DND-41 (cell line): ENCODE measurements around the gene ABHD8.
A peak's percentile ranks its signal among the peaks of the same experiment; 100 is the strongest.
"Not testable (repeated sequence)": the region's sequence is repeated elsewhere in the genome, so short reads cannot be mapped to it uniquely, and the experiment has no call there.

Source experiments
- ATAC-seq: fragments of 200-7000 bp; cut with Tn5 transposase; 3 replicates; pipeline ENCODE4 v1.9.1; 2021; ENCODE audit warnings: low read depth; ENCODE audit not compliant: insufficient read depth
- DNase-seq: peaks from one replicate; pipeline ENCODE4 v3.0.0-alpha.2; 2020
- H2AFZ ChIP-seq: 2 replicates; pipeline ENCODE4 v1.6.0; 2012; ENCODE audit warnings: low read depth, low read length
- H3K27ac ChIP-seq: 2 replicates; pipeline ENCODE4 v1.5.1; 2012; ENCODE audit warnings: low read length, inconsistent platforms
- H3K27me3 ChIP-seq: fragments of 200-600 bp; sonication (generic); 2 replicates; pipeline ENCODE4 v1.6.0; 2012; ENCODE audit warnings: low read length, mild to moderate bottlenecking, inconsistent platforms; ENCODE audit not compliant: insufficient read depth, poor library complexity
- H3K36me3 ChIP-seq: 2 replicates; pipeline ENCODE4 v1.5.1; 2012; ENCODE audit warnings: low read length, inconsistent platforms; ENCODE audit not compliant: insufficient read depth
- H3K4me1 ChIP-seq: 2 replicates; pipeline ENCODE4 v1.5.1; 2012; ENCODE audit warnings: mild to moderate bottlenecking, low read length; ENCODE audit not compliant: insufficient read depth
- H3K4me2 ChIP-seq: 2 replicates; pipeline ENCODE4 v1.6.0; 2012; ENCODE audit warnings: mild to moderate bottlenecking, moderate library complexity, low read length, inconsistent platforms; ENCODE audit not compliant: insufficient read depth
- H3K4me3 ChIP-seq, 2 experiments: fragments of 200-600 bp in 1 of 2; shearing (Covaris generic) in 1 of 2; 2 replicates each; pipeline ENCODE4 v1.5.1; 2012 to 2016; ENCODE audit warnings: inconsistent platforms in 2 of 2, low read length in 2 of 2, mild to moderate bottlenecking in 2 of 2, low read depth in 1 of 2, moderate library complexity in 1 of 2
- H3K79me2 ChIP-seq: 2 replicates; pipeline ENCODE4 v1.6.0; 2012; ENCODE audit warnings: low read length, inconsistent platforms; ENCODE audit not compliant: insufficient read depth
- H3K9ac ChIP-seq: 2 replicates; pipeline ENCODE4 v1.6.0; 2012; ENCODE audit warnings: low read depth, mild to moderate bottlenecking, inconsistent platforms, low read length, moderate library complexity
- H3K9me3 ChIP-seq: 2 replicates; pipeline ENCODE4 v1.5.1; 2012; ENCODE audit warnings: low read length, moderate library complexity, mild to moderate bottlenecking, inconsistent platforms; ENCODE audit not compliant: insufficient read depth, severe bottlenecking
- H4K20me1 ChIP-seq: 2 replicates; pipeline ENCODE4 v1.6.0; 2012; ENCODE audit warnings: low read length; ENCODE audit not compliant: insufficient read depth
- EZH2 ChIP-seq: IDR thresholded peaks from 3 replicates; pipeline ENCODE4 v1.6.1; 2012; ENCODE audit warnings: borderline replicate concordance, low read depth, mild to moderate bottlenecking, moderate library complexity, low read length, inconsistent platforms; ENCODE audit not compliant: severe bottlenecking
- TF ChIP-seq, protein P1 (sequence below): IDR thresholded peaks from 2 replicates; pipeline ENCODE4 v1.5.1; 2012; ENCODE audit warnings: borderline replicate concordance, low read length, moderate library complexity, mild to moderate bottlenecking; ENCODE audit not compliant: poor library complexity, severe bottlenecking; ENCODE audit errors: extremely low read depth

ABHD8 gene

DNA sequence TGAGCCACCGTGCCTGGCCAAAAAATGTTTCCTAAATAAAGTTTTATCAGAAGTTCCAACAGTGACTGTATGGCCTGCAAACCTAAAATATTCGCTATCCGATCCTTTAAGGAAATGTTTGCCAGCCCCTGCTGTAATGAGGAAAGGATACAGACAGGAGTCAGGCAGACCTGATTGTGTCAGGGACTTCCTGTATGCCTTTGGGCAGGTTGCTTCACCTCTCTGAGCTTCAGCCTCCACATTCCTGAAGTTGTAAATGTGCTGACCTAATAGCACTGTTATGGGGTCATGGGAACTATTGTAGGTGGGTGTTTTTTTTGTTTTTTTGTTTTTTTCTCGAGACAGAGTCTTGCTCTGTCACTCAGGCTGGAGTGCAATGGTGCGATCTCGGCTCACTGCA, 6.2 kb downstream of the ABHD8 start:
- H3K27me3 ChIP-seq, result no peaks in the 10 kb centered on the region
- TF ChIP-seq, protein P1, sequence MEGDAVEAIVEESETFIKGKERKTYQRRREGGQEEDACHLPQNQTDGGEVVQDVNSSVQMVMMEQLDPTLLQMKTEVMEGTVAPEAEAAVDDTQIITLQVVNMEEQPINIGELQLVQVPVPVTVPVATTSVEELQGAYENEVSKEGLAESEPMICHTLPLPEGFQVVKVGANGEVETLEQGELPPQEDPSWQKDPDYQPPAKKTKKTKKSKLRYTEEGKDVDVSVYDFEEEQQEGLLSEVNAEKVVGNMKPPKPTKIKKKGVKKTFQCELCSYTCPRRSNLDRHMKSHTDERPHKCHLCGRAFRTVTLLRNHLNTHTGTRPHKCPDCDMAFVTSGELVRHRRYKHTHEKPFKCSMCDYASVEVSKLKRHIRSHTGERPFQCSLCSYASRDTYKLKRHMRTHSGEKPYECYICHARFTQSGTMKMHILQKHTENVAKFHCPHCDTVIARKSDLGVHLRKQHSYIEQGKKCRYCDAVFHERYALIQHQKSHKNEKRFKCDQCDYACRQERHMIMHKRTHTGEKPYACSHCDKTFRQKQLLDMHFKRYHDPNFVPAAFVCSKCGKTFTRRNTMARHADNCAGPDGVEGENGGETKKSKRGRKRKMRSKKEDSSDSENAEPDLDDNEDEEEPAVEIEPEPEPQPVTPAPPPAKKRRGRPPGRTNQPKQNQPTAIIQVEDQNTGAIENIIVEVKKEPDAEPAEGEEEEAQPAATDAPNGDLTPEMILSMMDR, result no peak
- no peak for TF ChIP-seq EZH2
- H3K9ac ChIP-seq, result no peak overlapping the region
- H3K4me1 ChIP-seq, result peaks cover 25% of the 10 kb centered on the region
- H2AFZ ChIP-seq, result no peak overlapping the region
- DNase-seq (no peak), ATAC-seq (no peak)
- no peak overlapping the region for H3K27ac ChIP-seq
- no peak overlapping the region for H3K4me3 ChIP-seq
- H3K9me3 ChIP-seq, result peaks cover 3% of the 10 kb centered on the region
- H3K4me2 ChIP-seq, result no peak overlapping the region
- peaks cover 9% of the 10 kb centered on the region; the same call in 1 of the 2 replicates for H3K79me2 ChIP-seq
- H3K36me3 ChIP-seq, result peaks cover 11% of the 10 kb centered on the region; the same call in 1 of the 2 replicates
- H4K20me1 ChIP-seq, result no peaks in the 10 kb centered on the region; the same call in 1 of the 2 replicates

DNA sequence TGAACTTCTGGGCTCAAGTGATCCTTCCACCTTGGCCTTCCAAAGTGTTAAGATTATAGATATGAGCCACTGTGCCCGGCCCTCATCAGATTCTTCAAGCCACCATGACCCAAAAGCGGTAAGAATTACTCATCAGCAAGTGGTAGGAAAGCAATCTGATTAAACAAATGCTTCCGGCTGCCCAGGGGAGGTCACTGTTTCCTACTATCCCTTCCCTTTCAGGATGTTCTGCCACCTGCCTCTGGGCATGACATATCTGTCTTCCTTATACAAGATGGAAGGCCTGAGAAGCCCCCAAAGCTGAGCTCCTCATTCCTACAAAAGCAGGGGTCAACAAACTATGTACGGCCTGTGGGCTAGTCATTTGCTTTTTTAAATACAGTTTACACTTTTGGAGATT, 7.0 kb downstream of the ABHD8 start:
- Histone ChIP-seq H3K27ac (no peak overlapping the region), H3K4me1 (peaks cover 28% of the 10 kb centered on the region), H3K27me3 (no peaks in the 10 kb centered on the region), H3K4me2 (no peak overlapping the region), H3K36me3 (peaks cover 7% of the 10 kb centered on the region; the same call in 1 of the 2 replicates), H3K9me3 (peaks cover 3% of the 10 kb centered on the region), H3K4me3 (no peak overlapping the region), H3K9ac (no peak overlapping the region), H3K79me2 (peaks cover 9% of the 10 kb centered on the region; the same call in 1 of the 2 replicates), H2AFZ (no peak overlapping the region), H4K20me1 (no peaks in the 10 kb centered on the region; the same call in 1 of the 2 replicates)
- ATAC-seq (no peak), DNase-seq (no peak)
- no peak for TF ChIP-seq EZH2
- TF ChIP-seq, protein P1, result no peak

DNA sequence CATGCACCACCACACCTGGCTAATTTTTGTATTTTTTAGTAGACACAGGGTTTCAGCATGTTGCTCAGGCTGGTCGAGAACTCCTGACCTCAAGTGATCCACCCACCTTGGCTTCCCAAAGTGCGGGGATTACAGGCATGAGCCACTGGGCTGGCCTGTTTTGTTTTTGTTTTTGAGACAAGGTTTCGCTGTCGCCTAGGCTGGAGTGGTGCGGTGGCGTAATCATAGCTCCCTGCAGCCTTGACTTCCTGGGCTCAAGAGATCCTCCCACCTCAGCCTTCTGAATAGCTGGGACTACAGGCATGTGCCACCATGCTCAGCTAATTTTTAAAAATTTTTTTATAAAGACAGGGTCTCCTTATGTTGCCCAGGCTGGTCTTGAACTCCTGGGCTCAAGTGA, 7.7 kb downstream of the ABHD8 start:
- not testable (repeated sequence) for ATAC-seq, H3K4me3 ChIP-seq, H3K27me3 ChIP-seq, DNase-seq, H3K9me3 ChIP-seq, H2AFZ ChIP-seq, H4K20me1 ChIP-seq, H3K36me3 ChIP-seq, H3K9ac ChIP-seq, H3K79me2 ChIP-seq, H3K27ac ChIP-seq, H3K4me2 ChIP-seq
- H3K4me1 ChIP-seq, result peaks cover 28% of the 10 kb centered on the region

DNA sequence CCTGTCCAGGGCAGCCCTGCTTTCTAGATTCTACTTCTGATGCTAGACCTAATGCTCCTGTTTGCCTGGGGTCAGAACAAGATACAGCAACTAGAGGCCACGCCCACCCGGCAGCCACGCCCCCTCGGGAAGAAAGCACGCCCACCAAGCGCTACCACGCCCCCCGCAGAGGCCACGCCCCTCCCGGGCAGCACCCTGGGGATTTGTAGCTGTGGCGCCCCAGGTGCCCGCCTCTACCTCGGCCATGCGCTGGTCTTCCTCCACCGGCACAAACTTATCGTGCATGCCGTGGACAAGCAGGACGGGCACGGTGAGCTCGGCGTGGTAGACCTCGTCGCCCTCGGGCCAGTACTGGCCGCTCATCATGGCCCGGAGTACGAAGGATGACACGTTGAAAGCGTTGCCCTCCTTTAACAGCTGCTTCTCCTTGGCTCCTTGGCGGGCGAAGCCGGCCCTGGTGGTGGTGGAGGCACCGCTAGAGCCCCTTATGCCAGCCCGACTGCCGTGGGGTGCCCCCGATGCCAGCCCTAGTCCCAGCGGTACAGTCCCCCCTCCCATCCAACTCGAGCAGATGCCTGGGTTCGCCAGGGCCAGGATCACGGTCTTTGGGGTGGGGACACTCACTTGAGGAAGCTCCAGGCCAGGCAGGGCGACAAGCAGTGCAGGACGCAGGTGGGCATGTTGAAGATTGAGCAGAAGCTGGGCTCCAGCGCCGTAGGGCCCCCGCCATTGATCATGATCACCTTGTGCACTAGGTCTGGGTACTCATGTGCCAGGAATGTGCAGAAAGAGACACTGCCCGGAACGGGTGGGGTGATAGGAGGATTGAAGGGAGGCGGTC, 9.0 kb downstream of the ABHD8 start:
- peak; percentile 55 for DNase-seq
- H3K4me1 ChIP-seq, result peaks cover 28% of the 10 kb centered on the region
- H3K36me3 ChIP-seq, result peaks cover 7% of the 10 kb centered on the region; the same call in 1 of the 2 replicates
- H3K27ac ChIP-seq, result no peak overlapping the region
- no peaks in the 10 kb centered on the region for H3K27me3 ChIP-seq
- peaks cover 9% of the 10 kb centered on the region; the same call in 1 of the 2 replicates for H3K79me2 ChIP-seq
- peak overlapping the region; percentile 99; the same call in 1 of the 2 replicates for H3K4me2 ChIP-seq
- peaks cover 3% of the 10 kb centered on the region for H3K9me3 ChIP-seq
- H2AFZ ChIP-seq, result no peak overlapping the region
- no peak for ATAC-seq
- no peak overlapping the region for H3K9ac ChIP-seq
- H4K20me1 ChIP-seq, result no peaks in the 10 kb centered on the region; the same call in 1 of the 2 replicates
- no peak overlapping the region for H3K4me3 ChIP-seq
- TF ChIP-seq, protein P1, result no peak
- TF ChIP-seq EZH2, result no peak
